HG02840 (cell line): ENCODE results near the gene METTL15.
"Not testable (repeated sequence)": the region's sequence is repeated elsewhere in the genome, so short reads cannot be mapped to it uniquely, and the experiment has no call there.

Experiments used
- ATAC-seq: cut with Tn5 transposase; IDR thresholded peaks from one replicate; pipeline ENCODE4 v1.9.1; 2021; ENCODE audit warnings: mild to moderate bottlenecking, moderate library complexity, moderate number of reproducible peaks; ENCODE audit not compliant: unreplicated experiment, low FRiP score

The METTL15 gene

DNA sequence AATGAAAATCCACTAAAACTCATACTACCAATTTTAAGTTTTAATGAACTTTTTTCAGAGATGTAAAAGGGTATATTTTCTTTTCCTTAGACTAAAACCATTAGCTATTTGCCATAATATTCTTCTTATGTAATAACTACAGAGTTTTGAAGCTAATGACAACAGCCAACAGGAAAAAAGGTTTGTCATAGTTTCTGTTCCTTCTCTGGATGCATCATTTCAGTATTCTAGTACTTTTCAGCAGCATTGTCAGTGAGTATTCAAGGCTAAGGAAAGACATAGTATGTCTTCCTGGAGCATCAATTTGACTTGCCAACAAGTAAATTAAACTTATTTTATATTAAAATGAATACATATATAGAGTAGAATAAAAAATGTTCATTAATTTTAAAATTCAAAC lies 166.0 kb downstream of the METTL15 start:
- ATAC-seq = no peak

DNA sequence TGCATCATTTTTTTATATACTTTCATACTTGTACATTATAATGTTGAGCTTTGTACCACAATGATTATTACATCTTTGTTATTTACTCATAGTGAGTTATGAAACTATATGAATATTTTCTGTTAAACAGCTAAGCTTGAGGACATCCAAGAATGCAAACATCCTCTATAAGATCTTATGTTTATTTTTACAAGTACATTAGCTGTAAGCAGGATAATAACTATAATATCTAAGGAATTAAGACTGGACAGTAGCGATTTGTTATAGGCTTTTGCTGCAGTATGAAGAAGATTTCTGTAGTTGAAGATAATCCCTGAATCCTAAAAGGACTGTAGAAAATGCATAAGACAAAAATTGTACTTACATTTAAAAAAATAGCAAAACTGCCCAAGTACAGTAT lies 176.0 kb downstream of the METTL15 start:
- no peak for ATAC-seq

DNA sequence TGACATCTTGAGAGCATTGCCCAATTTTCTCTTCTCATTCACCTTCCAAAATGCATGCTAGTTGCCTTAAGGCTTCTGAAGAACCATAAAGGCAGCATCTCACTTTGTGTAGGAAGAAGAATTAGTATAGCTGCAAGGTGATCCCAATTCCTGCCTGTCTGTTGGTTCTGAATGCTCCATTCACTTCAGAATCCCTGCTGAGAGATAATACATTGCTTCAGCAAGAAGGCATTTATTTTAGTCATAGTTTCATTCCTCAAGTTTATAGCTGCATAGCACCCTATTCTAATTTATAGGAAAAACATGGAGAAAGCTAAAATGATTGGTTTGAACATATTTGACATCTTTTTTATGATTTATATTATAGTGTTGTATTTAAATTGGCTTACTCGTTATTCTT lies 181.3 kb downstream of the METTL15 start:
- no peak for ATAC-seq

DNA sequence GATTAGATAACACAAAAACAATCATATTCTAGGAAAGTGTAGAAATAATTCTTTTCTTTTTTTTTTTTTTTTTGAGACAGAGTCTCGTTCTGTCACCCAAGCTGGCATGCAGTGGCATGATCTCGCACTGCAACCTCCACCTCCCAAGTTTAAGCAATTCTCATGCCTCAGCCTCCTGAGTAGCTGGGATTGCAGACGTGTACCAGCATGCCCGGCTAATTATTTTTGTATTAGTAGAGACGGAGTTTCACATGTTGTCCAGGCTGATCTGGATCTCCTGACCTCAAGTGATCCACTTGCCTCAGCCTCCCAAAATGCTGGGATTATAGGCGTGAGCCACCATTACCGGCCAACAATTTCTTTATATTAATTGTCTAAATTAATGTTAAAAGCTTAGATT lies 182.8 kb downstream of the METTL15 start:
- ATAC-seq = not testable (repeated sequence)

DNA sequence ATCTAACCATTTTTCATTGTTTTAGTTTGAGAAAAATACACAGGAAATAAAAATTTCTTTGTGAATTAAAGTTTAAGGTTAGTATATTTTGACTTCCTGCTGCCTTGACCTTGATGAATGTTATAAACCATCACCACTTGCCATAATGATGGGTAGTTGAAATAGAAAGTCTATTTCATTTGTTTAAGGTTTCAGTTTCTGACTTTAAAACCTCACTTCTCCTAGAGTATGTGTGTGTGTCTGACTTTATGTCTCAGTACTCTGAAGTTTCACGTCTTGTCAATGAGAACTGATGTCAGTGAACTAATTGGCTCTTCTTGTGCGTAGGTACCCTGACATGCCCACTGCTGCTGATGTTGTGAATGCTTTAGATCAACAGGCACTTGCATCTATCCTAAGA lies 188.2 kb downstream of the METTL15 start:
- peak; percentile 98 for ATAC-seq

DNA sequence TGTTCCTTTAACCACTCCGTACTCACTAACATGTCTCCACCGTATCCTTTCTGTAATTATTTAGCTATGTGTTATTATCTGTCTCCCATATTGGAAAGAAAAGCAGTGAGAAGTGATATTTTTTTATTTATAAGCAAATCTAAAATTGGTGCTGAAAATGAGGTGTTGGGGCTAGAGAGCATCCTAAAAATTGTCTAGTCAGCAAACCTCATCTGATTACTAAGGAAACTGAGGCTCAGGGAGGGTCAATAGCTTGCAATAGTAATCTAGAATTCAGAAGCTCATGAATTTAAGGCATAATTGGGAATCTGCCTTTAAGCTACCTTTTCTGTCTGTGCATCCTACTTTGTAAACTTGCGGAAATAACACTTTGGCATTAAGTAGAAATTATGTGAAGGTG lies 190.0 kb downstream of the METTL15 start:
- no peak for ATAC-seq

DNA sequence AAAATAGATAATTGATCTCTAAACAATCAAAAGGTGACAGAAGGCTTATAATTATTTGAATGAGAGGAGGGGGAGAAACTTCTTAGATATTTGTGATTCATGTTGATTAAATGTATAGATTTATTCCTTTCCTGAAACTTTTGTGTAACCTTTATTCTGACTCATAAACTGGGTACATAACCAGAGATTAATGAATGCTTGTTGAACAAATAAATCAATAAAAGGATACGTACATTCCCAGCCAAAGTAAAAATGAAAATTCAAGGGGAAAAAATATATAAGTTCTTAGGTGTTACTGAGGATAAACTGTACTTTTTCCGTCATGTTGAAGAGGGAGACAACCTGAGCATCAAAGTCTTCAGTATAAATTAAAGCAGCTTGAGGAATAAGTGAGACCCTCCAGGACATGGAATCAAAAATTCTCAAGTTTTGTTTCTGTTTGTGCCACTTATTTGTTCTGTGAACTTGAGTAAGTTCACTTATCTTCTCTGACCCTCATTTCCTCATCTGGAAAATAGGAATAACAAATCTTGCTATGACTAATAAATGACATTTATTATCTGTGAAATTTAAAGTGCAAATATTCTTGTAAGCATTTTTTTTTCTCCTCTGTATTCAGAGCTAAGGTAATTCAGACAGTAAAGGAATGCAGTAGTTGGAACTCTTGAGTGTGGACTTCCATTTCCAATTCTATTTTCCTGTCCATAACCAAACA lies 195.4 kb downstream of the METTL15 start:
- ATAC-seq = no peak

DNA sequence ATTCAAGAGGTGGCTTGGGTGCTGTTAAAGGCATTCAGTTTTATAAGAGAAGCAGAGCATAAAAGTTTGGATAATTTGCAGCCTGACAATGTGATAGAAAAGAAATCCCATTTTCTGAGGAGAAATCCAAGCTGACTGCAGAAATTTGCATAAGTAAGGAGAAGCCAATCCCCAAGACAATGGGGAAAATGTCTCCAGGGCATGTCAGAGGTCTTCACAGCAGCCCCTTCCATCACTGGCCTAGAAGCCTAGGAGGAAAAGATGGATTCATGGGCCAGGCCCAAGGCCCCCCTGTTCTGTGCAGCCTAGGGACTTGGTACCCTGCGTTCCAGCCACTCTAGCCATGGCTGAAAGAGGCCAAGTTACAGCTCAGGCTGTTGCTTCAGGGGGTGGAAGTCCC lies 207.3 kb downstream of the METTL15 start:
- no peak for ATAC-seq

DNA sequence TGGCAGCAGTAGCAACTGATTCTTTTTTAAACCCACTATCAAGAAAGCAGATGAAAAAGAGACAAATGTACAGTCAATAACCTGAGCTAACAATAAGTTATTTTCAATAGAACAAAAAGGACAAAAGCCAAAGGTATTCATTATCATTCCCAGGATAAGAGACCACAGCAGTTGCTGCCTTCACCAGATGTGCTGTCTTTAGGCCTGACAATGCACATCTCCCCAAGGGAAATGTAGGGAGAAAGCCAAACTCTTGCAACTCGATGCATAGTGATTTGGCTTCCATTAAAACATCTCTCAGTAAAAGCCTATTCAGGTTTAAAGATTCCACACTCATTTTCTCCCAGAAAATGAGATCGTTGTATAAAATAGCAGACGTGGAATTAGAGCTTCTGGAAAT lies 210.7 kb downstream of the METTL15 start:
- no peak for ATAC-seq

DNA sequence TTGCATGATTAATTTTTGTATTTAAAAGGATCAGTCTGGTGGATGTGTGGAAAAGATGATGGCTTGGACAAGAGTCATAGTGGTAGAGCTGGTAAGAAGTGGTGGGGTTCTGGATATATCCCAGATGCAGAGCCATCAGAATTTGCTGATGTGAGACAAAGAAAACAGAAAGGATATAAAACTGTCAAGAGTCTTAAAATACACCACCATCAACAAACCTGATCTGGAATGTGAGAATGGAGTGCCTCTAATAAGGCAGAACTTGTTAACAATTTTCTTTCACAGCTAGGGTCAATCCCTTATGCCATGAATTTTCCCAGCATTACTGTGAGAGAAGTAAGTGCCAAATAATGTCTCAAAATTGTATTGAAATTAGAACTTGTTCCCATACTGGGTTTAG lies 215.4 kb downstream of the METTL15 start:
- no peak for ATAC-seq

DNA sequence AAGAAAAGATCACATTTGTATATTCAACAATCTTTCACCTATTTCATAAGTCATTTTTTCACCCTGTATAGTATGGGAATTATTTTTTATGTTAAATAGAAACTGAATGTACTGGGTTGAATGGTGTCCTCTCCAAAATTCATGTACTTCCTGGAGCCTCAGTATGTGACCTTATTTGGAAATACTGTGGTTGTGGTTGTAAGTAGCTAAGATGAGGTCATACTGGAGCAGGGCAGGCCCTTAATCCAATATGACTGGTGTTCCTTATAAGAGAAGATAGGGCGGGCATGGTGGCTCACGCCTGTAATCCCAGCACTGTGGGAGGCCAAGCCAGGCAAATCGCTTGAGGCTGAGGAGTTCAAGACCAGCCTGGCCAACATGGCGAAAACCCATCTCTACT lies 224.2 kb downstream of the METTL15 start:
- ATAC-seq = not testable (repeated sequence)

DNA sequence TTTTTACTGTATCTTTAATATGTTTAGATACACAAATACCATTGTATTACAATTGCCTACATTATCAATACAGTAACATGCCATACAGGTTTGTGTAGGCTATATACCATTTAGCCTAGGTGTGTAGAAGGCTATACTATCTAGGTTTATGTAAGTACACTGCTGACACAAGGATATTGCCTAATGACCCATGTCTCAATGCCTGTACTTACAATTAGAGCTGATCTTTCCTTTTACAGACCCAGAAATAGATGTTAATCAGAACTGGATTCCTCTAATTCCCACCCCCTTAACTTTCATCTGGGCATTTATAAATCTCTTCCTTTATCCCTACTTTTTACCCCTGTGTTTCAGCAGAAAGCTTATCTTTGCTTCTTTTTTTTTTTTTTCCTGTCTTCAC lies 229.5 kb downstream of the METTL15 start:
- ATAC-seq = no peak

DNA sequence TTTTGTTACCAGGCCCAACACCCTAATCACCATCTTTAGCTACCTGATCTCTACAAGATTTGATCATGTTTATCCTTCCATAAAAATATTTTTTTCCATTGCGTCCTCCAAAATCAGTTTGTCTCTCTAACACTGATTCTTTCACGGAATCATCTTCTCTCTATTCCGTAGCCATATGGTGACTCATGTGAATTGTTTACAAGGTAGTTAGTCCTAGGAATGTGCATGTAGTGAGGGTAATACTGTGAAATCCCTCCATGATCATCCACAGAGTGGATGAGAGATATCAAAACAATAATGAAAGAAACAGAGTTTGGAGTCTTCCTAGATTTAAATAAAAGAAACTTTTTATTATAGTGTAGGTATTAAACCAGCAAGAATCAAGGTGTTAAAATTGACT lies 230.2 kb downstream of the METTL15 start:
- ATAC-seq = no peak

DNA sequence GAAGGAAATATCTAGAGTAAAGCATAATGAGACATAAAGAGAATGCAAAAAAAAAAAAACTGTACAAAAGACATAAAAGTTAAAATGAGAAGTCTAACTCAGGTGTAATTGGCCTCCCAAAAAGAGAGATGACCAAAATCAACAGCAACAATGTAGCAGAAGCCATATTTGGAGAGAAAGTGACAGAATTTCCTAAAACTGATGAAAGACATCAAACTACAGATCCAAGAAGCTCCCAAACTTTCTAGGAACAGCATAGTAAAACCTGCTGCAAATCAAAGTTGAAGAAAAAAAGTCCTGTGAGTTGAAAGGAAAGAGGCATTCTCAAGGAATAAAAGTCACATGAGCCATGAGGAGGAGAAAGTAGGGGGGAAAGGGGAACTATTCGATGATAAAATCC lies 231.3 kb downstream of the METTL15 start:
- no peak for ATAC-seq

DNA sequence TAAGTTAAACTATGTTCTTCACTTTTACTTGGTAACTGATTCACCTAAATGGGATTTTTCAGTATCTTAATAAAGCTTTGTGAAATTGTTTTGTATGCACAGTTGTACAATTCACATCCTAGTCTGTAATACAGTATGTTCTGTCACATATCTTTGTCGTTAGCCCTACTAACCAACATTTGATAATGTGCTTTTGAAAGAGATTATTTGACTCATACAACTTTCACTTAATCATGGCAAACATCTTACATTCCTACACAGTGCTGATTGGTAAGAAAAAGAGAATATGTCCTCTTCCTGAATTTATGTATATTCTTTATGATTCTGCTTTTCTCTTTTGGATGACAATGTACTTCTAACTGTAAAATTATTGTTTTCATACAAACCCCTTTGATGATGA lies 234.5 kb downstream of the METTL15 start:
- ATAC-seq = no peak

DNA sequence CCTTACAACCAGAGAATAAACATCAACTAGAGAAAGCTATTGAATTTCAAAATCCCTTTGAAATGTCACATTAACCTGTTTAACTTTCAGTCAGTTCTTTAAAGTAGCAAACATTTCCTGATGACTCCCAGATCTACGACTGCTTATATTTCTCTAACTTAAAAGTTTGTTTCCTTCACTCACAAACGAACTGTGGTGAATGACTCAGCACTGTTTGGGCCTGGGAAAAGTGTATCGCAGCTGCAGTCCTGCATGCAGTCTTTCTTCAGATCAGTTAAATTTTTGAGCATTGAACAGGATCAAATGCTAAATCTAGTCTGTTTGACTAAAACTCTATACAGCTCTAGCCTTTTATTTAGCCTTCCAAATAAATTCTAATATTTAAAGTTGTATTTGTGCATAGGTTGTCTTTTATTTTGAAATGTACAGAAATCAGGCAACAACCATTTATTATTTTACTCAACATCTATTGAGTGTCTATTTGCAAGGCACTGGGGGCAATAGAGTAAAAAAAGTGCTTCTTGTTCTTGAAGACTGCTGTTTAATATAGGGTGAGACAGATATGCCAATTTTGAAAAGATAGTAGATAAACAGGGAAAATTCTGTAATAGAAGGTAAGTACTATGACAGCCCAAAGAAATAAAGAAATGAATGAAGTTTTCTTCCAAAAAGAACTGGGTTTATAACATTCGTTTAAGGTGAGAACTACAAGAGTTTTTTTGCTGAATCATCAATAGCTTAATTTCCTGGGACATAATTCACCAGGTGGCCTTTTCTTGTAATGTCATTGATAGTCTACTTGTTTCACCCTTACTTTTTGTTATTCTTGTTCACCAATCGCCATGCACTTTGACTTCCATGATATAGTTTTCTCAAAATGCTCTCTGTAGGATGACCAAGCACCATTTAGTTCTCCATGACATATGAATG lies 235.4 kb downstream of the METTL15 start:
- ATAC-seq = no peak

DNA sequence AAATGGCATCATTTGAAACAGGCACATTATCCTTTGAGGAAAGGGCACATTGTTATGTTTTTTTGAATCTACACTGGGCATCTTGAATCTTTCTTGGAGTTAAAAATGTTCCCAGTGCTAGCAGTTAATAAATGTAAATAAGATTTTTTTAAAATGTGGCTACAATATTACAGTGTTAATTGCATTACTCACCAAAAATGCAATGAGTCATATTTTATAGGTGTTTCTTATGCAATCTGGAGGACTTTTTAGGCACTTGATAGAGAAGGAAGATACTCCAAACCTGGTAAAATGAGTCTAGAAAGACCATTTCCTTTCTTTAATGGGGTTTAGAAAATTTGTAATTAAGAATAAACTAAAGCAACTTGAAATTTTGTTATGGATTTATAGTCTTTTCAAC lies 238.0 kb downstream of the METTL15 start:
- ATAC-seq = no peak

DNA sequence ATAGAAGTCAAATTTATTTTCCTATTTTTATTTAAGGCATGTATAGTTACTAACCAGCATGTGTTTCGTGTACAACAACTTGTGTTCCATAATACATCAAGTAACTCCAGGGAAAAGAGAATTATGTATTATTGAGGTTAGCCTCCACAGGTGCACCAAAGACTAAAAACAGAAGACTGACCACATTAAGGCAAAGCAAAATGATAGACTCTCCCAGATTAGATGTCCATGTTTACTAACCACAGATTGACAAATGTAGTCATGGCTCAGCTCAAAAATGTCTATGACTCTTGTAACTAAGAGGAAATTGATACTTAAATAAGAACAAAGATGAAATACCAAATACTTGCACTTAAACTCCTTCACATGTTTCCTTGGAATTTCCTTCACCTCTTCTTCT lies 238.5 kb downstream of the METTL15 start:
- ATAC-seq = no peak

DNA sequence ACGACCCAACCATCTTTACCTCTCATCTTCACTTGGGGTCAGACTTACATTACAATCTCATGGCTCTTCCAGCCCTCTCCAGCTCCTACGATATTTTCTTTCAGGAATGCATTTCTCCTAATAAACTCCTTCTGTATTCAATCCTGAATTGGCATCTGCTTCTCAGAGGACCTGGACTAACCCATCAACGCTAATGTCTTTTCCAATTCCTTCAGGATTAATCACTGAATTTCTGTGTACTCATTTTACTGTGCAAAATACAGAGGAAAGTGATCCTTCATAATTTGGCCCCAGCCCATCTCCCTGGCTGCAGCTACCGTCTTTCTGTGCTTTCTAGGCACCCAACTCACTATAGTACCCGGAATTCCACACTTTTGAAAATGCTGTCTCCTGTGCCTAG lies 239.2 kb downstream of the METTL15 start:
- ATAC-seq = no peak

DNA sequence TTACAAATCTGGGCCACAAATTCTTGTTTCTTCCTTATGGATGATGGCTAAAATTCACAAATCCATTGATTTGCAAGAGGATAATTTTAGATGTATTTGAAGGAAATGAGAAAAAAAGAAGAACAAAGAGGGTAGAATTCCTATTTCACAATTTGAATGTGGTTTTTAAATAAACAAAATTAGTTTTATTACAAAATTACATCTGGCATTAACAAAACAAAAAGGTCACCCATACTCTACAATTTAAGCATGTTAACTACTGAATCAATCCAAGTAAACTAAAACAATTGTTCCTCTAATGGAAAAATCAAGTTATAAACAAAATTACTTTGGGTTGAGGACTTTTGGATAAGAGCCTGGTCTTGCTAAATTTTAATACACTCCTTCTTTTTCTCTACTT lies 242.0 kb downstream of the METTL15 start:
- no peak for ATAC-seq

DNA sequence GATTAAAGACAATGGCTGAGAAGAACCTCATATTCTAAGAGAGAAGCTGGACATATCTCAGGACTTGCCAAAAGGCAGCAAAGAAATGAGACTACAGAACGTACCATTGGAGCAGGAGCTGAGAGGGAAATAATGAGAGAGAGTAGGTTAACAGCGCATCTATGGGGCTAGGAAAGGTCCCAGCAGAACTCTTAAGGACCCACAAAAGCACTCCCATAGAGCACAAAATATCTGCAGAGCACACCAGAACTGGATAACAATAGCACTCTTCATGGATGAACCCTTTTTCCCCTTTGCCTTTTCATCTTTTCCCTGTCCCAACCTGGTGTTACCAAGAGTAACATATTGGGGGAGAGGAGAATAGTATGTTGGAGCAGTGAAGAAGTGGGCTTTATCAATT lies 245.8 kb downstream of the METTL15 start:
- ATAC-seq = no peak
